ENCODE measurements around the gene SENP1. TPM values are rescaled to one million over a fixed set of nuclear protein-coding genes. Genes with fewer than 3 reads are reported as not detected.

The SENP1 gene
- total and polyA plus RNA-seq, 2 of the 4 experiments (the other 2 are of a cell fraction), result 7.2 to 25.3 TPM

- Histone ChIP-seq H3K27ac (ENCODE audit: insufficient read depth, low read length) (no peak overlapping the region), H4K20me1 (ENCODE audit: insufficient read depth, low read length) (no peaks in the 10 kb centered on the region), H2BK5ac (ENCODE audit: low read depth, low read length, poor library complexity, severe bottlenecking) (no peak overlapping the region), H3K4me1 (ENCODE audit: control insufficient read depth, insufficient read depth, low read length) (peaks cover 2% of the 10 kb centered on the region; the same call in 1 of the 2 replicates), H2AK5ac (ENCODE audit: low read depth, low read length) (no peak overlapping the region), H2BK20ac (ENCODE audit: low read depth, low read length) (no peak overlapping the region), H3K18ac (ENCODE audit: low read depth, low read length) (no peak overlapping the region), H3K9me3 (ENCODE audit: control insufficient read depth, insufficient read depth, low read length) (peaks cover 2% of the 10 kb centered on the region; the same call in 1 of the 2 replicates), H3K4me2 (ENCODE audit: low read depth, low read length) (no peak overlapping the region), H2BK15ac (ENCODE audit: low read depth, low read length) (no peak overlapping the region), H2BK120ac (ENCODE audit: low read depth, low read length) (no peak overlapping the region), H3K9ac (ENCODE audit: low read depth, low read length) (no peak overlapping the region), H3K9me1 (ENCODE audit: insufficient read depth, low read length) (no peaks in the 10 kb centered on the region), H3K4me3 (ENCODE audit: insufficient read depth, low read depth, low read length) (no peak overlapping the region), H2AFZ (replicated peaks; ENCODE audit: low read length, poor library complexity) (no peak overlapping the region), H3K56ac (ENCODE audit: extremely low read depth, insufficient read depth, low read length) (no peak overlapping the region), H4K5ac (ENCODE audit: low read depth, low read length) (no peak overlapping the region), H3K27me3 (ENCODE audit: control insufficient read depth, insufficient read depth, low read length) (peaks cover 76% of the 10 kb centered on the region), H4K8ac (ENCODE audit: low read depth in 2 of 2, low read length in 2 of 2) (no peak overlapping the region), H3K36me3 (ENCODE audit: control insufficient read depth, insufficient read depth, low read length) (no peaks in the 10 kb centered on the region), H2AK9ac (replicated peaks; ENCODE audit: low read depth, low read length, poor library complexity) (no peak overlapping the region), H3K79me1 (ENCODE audit: low read depth in 1 of 2, low read length in 2 of 2) (no peaks in the 10 kb centered on the region), H3K4ac (ENCODE audit: low read depth, low read length) (no peak overlapping the region), H4K91ac (ENCODE audit: insufficient read depth, low read depth, low read length) (no peak overlapping the region), H3K14ac (replicated peaks; ENCODE audit: low read depth, low read length) (no peak overlapping the region), H3K23ac (ENCODE audit: low read depth, low read length) (no peak overlapping the region)
- dilution Hi-C loops (cut with HindIII; ENCODE audit: low sequenced_read_pairs, unreplicated experiment), result no loop called here
- CTCF ChIA-PET, result no interaction called here
- POLR2A ChIA-PET (ENCODE audit: unreplicated experiment), result no interaction called here
- WGBS, 2 experiments (ENCODE audit: extremely low coverage in 2 of 2, insufficient read length in 1 of 2), result no CpG with 5 or more reads among the region's 4 CpGs
- ATAC-seq (ENCODE audit: low read depth) (no peak), DNase-seq (no peak)
- intact Hi-C loops (cut with micrococcal nuclease), result no loop called here
- no TSS peak for BruUV-seq (replicated peaks)
- TF ChIP-seq BHLHE40 (IDR thresholded peaks at IDR 0.05; ENCODE audit: low read depth, low read length), result no peak
- TF ChIP-seq RFX5 (IDR thresholded peaks at IDR 0.05; ENCODE audit: low read depth, low read length), result no peak
- no peak for TF ChIP-seq USF2 (IDR thresholded peaks at IDR 0.05; ENCODE audit: low read depth, low read length)
- no peak for TF ChIP-seq CTCF (conservative IDR thresholded peaks at IDR 0.05; ENCODE audit: low read depth, low read length)
- no peak for TF ChIP-seq MAFK (IDR thresholded peaks at IDR 0.05; ENCODE audit: low read depth, low read length)
- TF ChIP-seq SMC3 (IDR thresholded peaks at IDR 0.05; ENCODE audit: low read depth, low read length), result no peak
- TF ChIP-seq MXI1 (IDR thresholded peaks at IDR 0.05; ENCODE audit: borderline replicate concordance, low read depth, low read length), result no peak
- TF ChIP-seq FOS (IDR thresholded peaks at IDR 0.05; ENCODE audit: low read depth, low read length), result no peak
- TF ChIP-seq CHD1 (IDR thresholded peaks at IDR 0.05; ENCODE audit: low read depth, low read length), result no peak
- no peak for TF ChIP-seq NFE2L2 (IDR thresholded peaks at IDR 0.05; ENCODE audit: low read depth, low read length)
- no peak for TF ChIP-seq CEBPB (IDR thresholded peaks at IDR 0.05; ENCODE audit: low read depth, low read length)
- TF ChIP-seq RCOR1 (IDR thresholded peaks at IDR 0.05; ENCODE audit: insufficient replicate concordance, low read length), result no peak
- TF ChIP-seq MAZ (IDR thresholded peaks at IDR 0.05; ENCODE audit: borderline replicate concordance, low read depth, low read length), result no peak
- in situ Hi-C loops (cut with MboI; ENCODE audit: low sequenced_read_pairs), result no loop called here
Measured at GRCh38 chr12:48008950-48009349, 96.9 kb downstream of the SENP1 start.

Data from IMR-90 (cell line).